ENCODE measurements around the gene PJA2. TPM values are rescaled to one million over a fixed set of nuclear protein-coding genes. Genes with fewer than 3 reads are reported as not detected.

The PJA2 gene
- total RNA-seq, 1 experiment from 2014 or later: 54.4 TPM

GRCh38 chr5:109349388-109349787, 60.4 kb downstream of the PJA2 start:
- Mint-ChIP-seq H3K27ac (ENCODE audit: low read depth, unreplicated experiment) (no peak overlapping the region), H3K4me3 (ENCODE audit: unreplicated experiment) (no peak overlapping the region), H3K27me3 (ENCODE audit: insufficient read depth, unreplicated experiment) (no peaks in the 10 kb centered on the region), H3K36me3 (ENCODE audit: insufficient read depth, unreplicated experiment) (peaks cover 25% of the 10 kb centered on the region), H3K9me3 (ENCODE audit: unreplicated experiment) (no peaks in the 10 kb centered on the region), H3K4me1 (ENCODE audit: insufficient read depth, unreplicated experiment) (no peaks in the 10 kb centered on the region)
- ChIA-PET POLR2A (interaction anchor here (1.0 kb wide), 1 partner anchor 28 kb away, joined by 3 read pairs; no protein-coding TSS in a partner anchor), CTCF (interaction anchor here (0.7 kb wide), 1 partner anchor 60 kb away, joined by 3 read pairs; the partner anchor contains the start of gene PJA2)
- no peak for TF ChIP-seq CTCF (IDR thresholded peaks at IDR 0.05; ENCODE audit: unreplicated experiment)
- no peak for DNase-seq (ENCODE audit: unreplicated experiment)
- no TSS peak for BruUV-seq (replicated peaks)
- intact Hi-C loops (cut with micrococcal nuclease): no loop called here

GRCh38 chr5:109347252-109347888, 62.4 kb downstream of the PJA2 start:
- Mint-ChIP-seq H3K27me3 (ENCODE audit: insufficient read depth, unreplicated experiment) (no peaks in the 10 kb centered on the region), H3K36me3 (ENCODE audit: insufficient read depth, unreplicated experiment) (peaks cover 34% of the 10 kb centered on the region), H3K4me3 (ENCODE audit: unreplicated experiment) (no peak overlapping the region), H3K4me1 (ENCODE audit: insufficient read depth, unreplicated experiment) (no peaks in the 10 kb centered on the region), H3K27ac (ENCODE audit: low read depth, unreplicated experiment) (no peak overlapping the region), H3K9me3 (ENCODE audit: unreplicated experiment) (no peaks in the 10 kb centered on the region)
- ChIA-PET POLR2A (interaction anchor here (0.5 to 1.5 kb wide), 5 partner anchors 9 to 620 kb away, joined by 3 to 4 read pairs (median 3); no protein-coding TSS in a partner anchor), CTCF (no interaction called here)
- no peak for TF ChIP-seq CTCF (IDR thresholded peaks at IDR 0.05; ENCODE audit: unreplicated experiment)
- no peak for DNase-seq (ENCODE audit: unreplicated experiment)
- intact Hi-C loops (cut with micrococcal nuclease): no loop called here
- BruUV-seq (replicated peaks): no TSS peak

GRCh38 chr5:109345699-109346098, 64.1 kb downstream of the PJA2 start:
- no peaks in the 10 kb centered on the region for H3K9me3 Mint-ChIP-seq (ENCODE audit: unreplicated experiment)
- H3K27me3 Mint-ChIP-seq (ENCODE audit: insufficient read depth, unreplicated experiment): no peaks in the 10 kb centered on the region
- DNase-seq (ENCODE audit: unreplicated experiment): no peak
- BruUV-seq (replicated peaks): no TSS peak
- peaks cover 34% of the 10 kb centered on the region for H3K36me3 Mint-ChIP-seq (ENCODE audit: insufficient read depth, unreplicated experiment)
- ChIA-PET POLR2A (no interaction called here), CTCF (no interaction called here)
- H3K4me3 Mint-ChIP-seq (ENCODE audit: unreplicated experiment): no peak overlapping the region
- no peaks in the 10 kb centered on the region for H3K4me1 Mint-ChIP-seq (ENCODE audit: insufficient read depth, unreplicated experiment)
- intact Hi-C loops (cut with micrococcal nuclease): no loop called here
- TF ChIP-seq CTCF (IDR thresholded peaks at IDR 0.05; ENCODE audit: unreplicated experiment): no peak
- no peak overlapping the region for H3K27ac Mint-ChIP-seq (ENCODE audit: low read depth, unreplicated experiment)

GRCh38 chr5:109340351-109340750, 69.4 kb downstream of the PJA2 start:
- intact Hi-C loops (cut with micrococcal nuclease): no loop called here

More at GRCh38 chr5:109340351-109340750, 69.4 kb downstream of the PJA2 start:
- H3K4me1 Mint-ChIP-seq (ENCODE audit: insufficient read depth, unreplicated experiment): no peaks in the 10 kb centered on the region
- H3K27ac Mint-ChIP-seq (ENCODE audit: low read depth, unreplicated experiment): no peak overlapping the region
- no peak overlapping the region for H3K4me3 Mint-ChIP-seq (ENCODE audit: unreplicated experiment)
- no peaks in the 10 kb centered on the region for H3K9me3 Mint-ChIP-seq (ENCODE audit: unreplicated experiment)
- no peak for DNase-seq (ENCODE audit: unreplicated experiment)
- H3K36me3 Mint-ChIP-seq (ENCODE audit: insufficient read depth, unreplicated experiment): peaks cover 40% of the 10 kb centered on the region
- no TSS peak for BruUV-seq (replicated peaks)
- POLR2A ChIA-PET: no interaction called here
- TF ChIP-seq CTCF (IDR thresholded peaks at IDR 0.05; ENCODE audit: unreplicated experiment): no peak
- no peaks in the 10 kb centered on the region for H3K27me3 Mint-ChIP-seq (ENCODE audit: insufficient read depth, unreplicated experiment)
- CTCF ChIA-PET: interaction anchor here (0.8 kb wide), 1 partner anchor 129 kb away, joined by 3 read pairs; no protein-coding TSS in a partner anchor
